OCI-LY1 (cell line): ENCODE measurements around the gene ANKMY1.

Experiments
- H2AFZ ChIP-seq: fragments of 200-600 bp; sonication (generic), shearing (Covaris generic); 2 replicates; pipeline ENCODE4 v1.6.0; 2014; ENCODE audit warnings: antibody characterized with exemption, mild to moderate bottlenecking, low read length
- H3F3A ChIP-seq: fragments of 200-600 bp; sonication (generic), shearing (Covaris generic); 2 replicates; pipeline ENCODE4 v1.6.0; 2014; ENCODE audit warnings: mild to moderate bottlenecking, antibody characterized with exemption, low read length, moderate library complexity; ENCODE audit not compliant: insufficient read depth
- H3K27ac ChIP-seq: fragments of 200-600 bp; sonication (generic); 2 replicates; pipeline ENCODE4 v1.5.1; 2014; ENCODE audit warnings: low read length, mixed run types, mild to moderate bottlenecking, low read depth; ENCODE audit not compliant: poor library complexity, severe bottlenecking
- H3K27me3 ChIP-seq: fragments of 200-600 bp; sonication (generic); 2 replicates; pipeline ENCODE4 v1.6.0; 2014; ENCODE audit warnings: antibody characterized with exemption, mild to moderate bottlenecking, low read length, moderate library complexity; ENCODE audit not compliant: insufficient read depth
- H3K36me3 ChIP-seq: fragments of 200-600 bp; sonication (generic); 2 replicates; pipeline ENCODE4 v1.6.1; 2014; ENCODE audit warnings: mild to moderate bottlenecking, antibody characterized with exemption, low read length, moderate library complexity, mixed read lengths; ENCODE audit not compliant: insufficient read depth
- H3K4me1 ChIP-seq: fragments of 200-600 bp; sonication (generic); 2 replicates; pipeline ENCODE4 v1.5.1; 2014; ENCODE audit warnings: mild to moderate bottlenecking, low read length, moderate library complexity; ENCODE audit not compliant: insufficient read depth, severe bottlenecking
- H3K4me2 ChIP-seq: fragments of 200-600 bp; sonication (generic), shearing (Covaris generic); 2 replicates; pipeline ENCODE4 v1.6.1; 2014; ENCODE audit warnings: low read length
- H3K4me3 ChIP-seq: fragments of 200-600 bp; sonication (generic); 2 replicates; pipeline ENCODE4 v1.5.1; 2014; ENCODE audit warnings: low read length, low read depth, mild to moderate bottlenecking, mixed read lengths; ENCODE audit not compliant: poor library complexity, severe bottlenecking
- H3K79me2 ChIP-seq: fragments of 200-600 bp; shearing (Covaris generic); 2 replicates; pipeline ENCODE4 v1.6.1; 2016; ENCODE audit warnings: mixed run types, low read length, mixed read lengths; ENCODE audit not compliant: insufficient read depth
- H3K9ac ChIP-seq: fragments of 200-600 bp; sonication (generic), shearing (Covaris generic); 2 replicates; pipeline ENCODE4 v1.6.1; 2014; ENCODE audit warnings: mild to moderate bottlenecking, low read length, mixed read lengths
- H3K9me2 ChIP-seq: fragments of 200-600 bp; sonication (generic), shearing (Covaris generic); 2 replicates; pipeline ENCODE4 v1.6.1; 2014; ENCODE audit warnings: low read depth, mild to moderate bottlenecking, low read length, mixed read lengths
- H3K9me3 ChIP-seq: fragments of 200-600 bp; shearing (Covaris generic); 2 replicates; pipeline ENCODE4 v1.6.1; 2014; ENCODE audit warnings: low read length, mixed read lengths
- H4K20me1 ChIP-seq: fragments of 200-600 bp; sonication (generic), shearing (Covaris generic); 2 replicates; pipeline ENCODE4 v1.6.0; 2016; ENCODE audit warnings: mild to moderate bottlenecking, low read length; ENCODE audit not compliant: insufficient read depth
- EZH2 ChIP-seq: fragments of 200-600 bp; sonication (generic), shearing (Covaris generic); IDR thresholded peaks from 2 replicates; pipeline ENCODE4 v1.8.0; 2017; ENCODE audit warnings: borderline replicate concordance, mixed run types, mild to moderate bottlenecking, antibody characterized with exemption, low read length, moderate library complexity, mixed read lengths
- TF ChIP-seq, protein P1 (sequence below): fragments of 200-600 bp; sonication (generic), shearing (Covaris generic); IDR thresholded peaks from 2 replicates; pipeline ENCODE4 v1.5.1; 2017; ENCODE audit warnings: mild to moderate bottlenecking, antibody characterized with exemption, low read length, moderate library complexity, mixed read lengths

The ANKMY1 gene

DNA sequence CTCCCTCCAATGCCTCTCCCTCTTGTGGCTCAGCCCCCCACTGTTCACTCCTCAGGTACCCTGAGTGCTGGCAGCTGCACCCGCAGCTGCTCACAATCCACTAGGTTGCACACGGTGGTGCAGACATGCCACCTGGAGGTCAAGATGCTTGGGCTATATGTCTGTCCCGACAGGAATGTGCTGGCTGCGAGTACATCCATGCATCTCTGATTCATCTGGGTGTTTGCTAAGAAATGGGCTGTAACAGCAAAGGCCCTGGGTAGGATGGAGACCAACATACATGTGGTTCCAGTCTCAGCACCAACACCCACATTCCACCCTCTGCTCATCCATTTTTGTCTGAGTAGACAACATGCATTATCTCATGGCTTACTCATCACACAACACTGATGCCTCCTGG, 31.3 kb downstream of the ANKMY1 start:
- TF ChIP-seq EZH2, result no peak
- TF ChIP-seq, protein P1, sequence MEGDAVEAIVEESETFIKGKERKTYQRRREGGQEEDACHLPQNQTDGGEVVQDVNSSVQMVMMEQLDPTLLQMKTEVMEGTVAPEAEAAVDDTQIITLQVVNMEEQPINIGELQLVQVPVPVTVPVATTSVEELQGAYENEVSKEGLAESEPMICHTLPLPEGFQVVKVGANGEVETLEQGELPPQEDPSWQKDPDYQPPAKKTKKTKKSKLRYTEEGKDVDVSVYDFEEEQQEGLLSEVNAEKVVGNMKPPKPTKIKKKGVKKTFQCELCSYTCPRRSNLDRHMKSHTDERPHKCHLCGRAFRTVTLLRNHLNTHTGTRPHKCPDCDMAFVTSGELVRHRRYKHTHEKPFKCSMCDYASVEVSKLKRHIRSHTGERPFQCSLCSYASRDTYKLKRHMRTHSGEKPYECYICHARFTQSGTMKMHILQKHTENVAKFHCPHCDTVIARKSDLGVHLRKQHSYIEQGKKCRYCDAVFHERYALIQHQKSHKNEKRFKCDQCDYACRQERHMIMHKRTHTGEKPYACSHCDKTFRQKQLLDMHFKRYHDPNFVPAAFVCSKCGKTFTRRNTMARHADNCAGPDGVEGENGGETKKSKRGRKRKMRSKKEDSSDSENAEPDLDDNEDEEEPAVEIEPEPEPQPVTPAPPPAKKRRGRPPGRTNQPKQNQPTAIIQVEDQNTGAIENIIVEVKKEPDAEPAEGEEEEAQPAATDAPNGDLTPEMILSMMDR, result no peak
- Histone ChIP-seq H3K36me3 (peaks cover 71% of the 10 kb centered on the region), H3F3A (no peaks in the 10 kb centered on the region), H3K9me3 (peaks cover 11% of the 10 kb centered on the region; the same call in 1 of the 2 replicates), H3K4me1 (no peaks in the 10 kb centered on the region), H3K9ac (no peak overlapping the region), H3K27me3 (no peaks in the 10 kb centered on the region), H3K9me2 (no peaks in the 10 kb centered on the region), H3K4me2 (no peak overlapping the region), H3K4me3 (no peak overlapping the region), H4K20me1 (no peaks in the 10 kb centered on the region), H3K27ac (no peak overlapping the region), H3K79me2 (no peaks in the 10 kb centered on the region), H2AFZ (no peak overlapping the region)

DNA sequence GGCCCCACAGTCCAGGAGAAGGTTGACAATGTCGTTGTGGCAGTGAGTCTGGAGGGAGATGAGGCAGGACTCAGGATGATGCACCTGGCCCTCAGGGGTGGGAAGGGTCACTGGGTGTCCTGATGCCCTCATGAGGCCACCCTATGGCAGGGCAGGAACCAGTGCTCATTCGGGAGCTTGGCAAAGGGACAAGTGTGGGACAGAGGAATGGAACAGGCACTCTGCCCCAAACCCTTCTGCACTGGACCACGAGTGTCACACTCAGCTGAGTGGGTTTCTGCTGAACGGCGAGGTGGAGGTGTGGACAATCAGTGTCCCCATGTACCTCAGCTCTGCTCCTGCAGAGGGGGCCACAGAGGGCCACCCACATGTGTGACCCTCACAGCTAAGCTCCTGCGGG, 32.0 kb downstream of the ANKMY1 start:
- Histone ChIP-seq H3K4me1 (no peaks in the 10 kb centered on the region), H3F3A (no peaks in the 10 kb centered on the region), H3K27ac (no peak overlapping the region), H3K79me2 (no peaks in the 10 kb centered on the region), H3K36me3 (peaks cover 65% of the 10 kb centered on the region), H3K4me2 (no peak overlapping the region), H3K9ac (no peak overlapping the region), H2AFZ (no peak overlapping the region), H3K9me3 (peaks cover 7% of the 10 kb centered on the region; the same call in 1 of the 2 replicates), H4K20me1 (no peaks in the 10 kb centered on the region), H3K9me2 (no peaks in the 10 kb centered on the region), H3K4me3 (no peak overlapping the region), H3K27me3 (no peaks in the 10 kb centered on the region)
- TF ChIP-seq, protein P1, result no peak
- TF ChIP-seq EZH2, result no peak

DNA sequence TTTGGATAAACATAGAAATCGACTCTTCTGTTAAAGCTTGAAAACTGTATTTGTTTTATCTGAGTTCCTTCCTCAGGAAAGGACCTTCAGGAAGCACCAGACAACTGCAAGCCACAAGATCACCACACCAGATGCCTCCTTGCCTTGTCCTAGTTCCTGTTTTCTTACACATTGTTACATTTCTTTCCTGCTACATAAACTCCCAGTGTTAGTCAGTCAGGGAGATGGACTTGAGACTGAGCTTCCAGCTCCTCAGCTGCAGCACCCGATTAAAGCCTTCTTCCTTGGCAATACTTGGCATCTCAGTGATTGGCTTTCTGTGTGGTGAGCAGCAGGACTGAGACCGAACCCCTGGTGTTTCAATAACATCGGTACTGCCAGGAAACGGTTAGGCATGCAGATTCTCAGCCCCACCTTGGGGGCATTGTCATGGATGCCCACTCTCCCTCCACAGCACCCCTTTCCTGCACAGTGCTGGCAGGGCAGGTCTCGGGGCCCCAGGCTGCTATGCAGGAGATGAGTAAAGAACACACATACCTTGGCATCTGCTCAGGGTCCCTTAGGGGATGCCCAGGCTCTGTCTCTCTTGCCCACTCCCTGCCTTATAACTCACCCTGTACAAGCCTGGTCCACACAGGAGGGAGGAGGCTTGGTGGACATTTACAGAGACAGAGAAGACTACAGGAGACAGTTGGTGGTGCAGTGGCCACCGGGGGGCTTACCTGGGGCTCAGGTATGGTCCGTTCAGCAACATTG, 32.6 kb downstream of the ANKMY1 start:
- TF ChIP-seq, protein P1, result no peak
- TF ChIP-seq EZH2, result no peak
- Histone ChIP-seq H3K9me2 (no peaks in the 10 kb centered on the region), H3K4me2 (no peak overlapping the region), H3K9me3 (peaks cover 7% of the 10 kb centered on the region; the same call in 1 of the 2 replicates), H3K27me3 (no peaks in the 10 kb centered on the region), H3K9ac (no peak overlapping the region), H3K4me3 (no peak overlapping the region), H2AFZ (no peak overlapping the region), H3K4me1 (no peaks in the 10 kb centered on the region), H3K36me3 (peaks cover 61% of the 10 kb centered on the region), H3K27ac (no peak overlapping the region), H4K20me1 (no peaks in the 10 kb centered on the region), H3K79me2 (no peaks in the 10 kb centered on the region), H3F3A (no peaks in the 10 kb centered on the region)
